Lower leg skin (tissue), 3 donors: ENCODE measurements around the gene TOR1AIP2.

Source experiments
- POLR2A ChIP-seq, 2 donors: fragments of 450-650 bp; IDR thresholded peaks; one replicate each; pipeline ENCODE4 v1.6.1; 2016 to 2017; ENCODE audit warnings: antibody characterized with exemption in 2 of 2, mild to moderate bottlenecking in 1 of 2, moderate library complexity in 1 of 2
- TF ChIP-seq, protein P1 (sequence below), 3 donors: fragments of 450-650 bp; IDR thresholded peaks; one replicate each; pipeline ENCODE4 v1.5.1; 2016; ENCODE audit warnings: antibody characterized with exemption in 3 of 3, mild to moderate bottlenecking in 3 of 3, moderate library complexity in 2 of 3

GRCh38 chr1:179805291-179806195 lies 72.1 kb downstream of the TOR1AIP2 start:
- TF ChIP-seq, protein P1, sequence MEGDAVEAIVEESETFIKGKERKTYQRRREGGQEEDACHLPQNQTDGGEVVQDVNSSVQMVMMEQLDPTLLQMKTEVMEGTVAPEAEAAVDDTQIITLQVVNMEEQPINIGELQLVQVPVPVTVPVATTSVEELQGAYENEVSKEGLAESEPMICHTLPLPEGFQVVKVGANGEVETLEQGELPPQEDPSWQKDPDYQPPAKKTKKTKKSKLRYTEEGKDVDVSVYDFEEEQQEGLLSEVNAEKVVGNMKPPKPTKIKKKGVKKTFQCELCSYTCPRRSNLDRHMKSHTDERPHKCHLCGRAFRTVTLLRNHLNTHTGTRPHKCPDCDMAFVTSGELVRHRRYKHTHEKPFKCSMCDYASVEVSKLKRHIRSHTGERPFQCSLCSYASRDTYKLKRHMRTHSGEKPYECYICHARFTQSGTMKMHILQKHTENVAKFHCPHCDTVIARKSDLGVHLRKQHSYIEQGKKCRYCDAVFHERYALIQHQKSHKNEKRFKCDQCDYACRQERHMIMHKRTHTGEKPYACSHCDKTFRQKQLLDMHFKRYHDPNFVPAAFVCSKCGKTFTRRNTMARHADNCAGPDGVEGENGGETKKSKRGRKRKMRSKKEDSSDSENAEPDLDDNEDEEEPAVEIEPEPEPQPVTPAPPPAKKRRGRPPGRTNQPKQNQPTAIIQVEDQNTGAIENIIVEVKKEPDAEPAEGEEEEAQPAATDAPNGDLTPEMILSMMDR (IDR thresholded peaks at IDR 0.05): no peak
- TF ChIP-seq POLR2A (IDR thresholded peaks at IDR 0.05): no peak
